Activated CD8-positive, alpha-beta memory T cell treated with anti-CD3 and anti-CD28 coated beads for 36 hours (primary cell): ENCODE measurements around the gene GRAMD1C. TPM values are rescaled to one million over a fixed set of nuclear protein-coding genes. Genes with fewer than 3 reads are reported as not detected.

Experiments
- total RNA-seq, 2 experiments: library from RNA; stranded (reverse); gene quantifications; one replicate each; pipeline ENCODE4 v1.2.3, GENCODE V29; 2021

The GRAMD1C gene
- total RNA-seq, 2 experiments from 2014 or later = 0.21 to 0.34 TPM

Other genes with a start within 250 kb of the GRAMD1C start
- gene USF3, start 142.1 kb upstream of the GRAMD1C start, total RNA-seq = 10 to 100 TPM; 12.4 to 12.6 TPM
- gene NAA50, start 92.5 kb upstream of the GRAMD1C start, total RNA-seq = 100 to 1,000 TPM; 197 to 202 TPM
- gene ATP6V1A, start 91.8 kb upstream of the GRAMD1C start, total RNA-seq = 10 to 100 TPM; 50.5 to 54.5 TPM
- gene ZDHHC23, start 109.2 kb downstream of the GRAMD1C start, total RNA-seq = 1 to 10 TPM; 3.9 to 4.1 TPM
- gene CCDC191, start 217.7 kb downstream of the GRAMD1C start, total RNA-seq = 1 to 10 TPM; 1.2 to 2.0 TPM
- gene QTRT2, start 217.9 kb downstream of the GRAMD1C start, total RNA-seq = 10 to 100 TPM; 44.6 to 46.5 TPM